Measurements from ENCODE around the gene KDM4B.

KDM4B gene

GRCh38 chr19:5172859-5173630 is 204.1 kb downstream of the KDM4B start:
- Mint-ChIP-seq H3K9me3 (peaks cover 6 to 9% of the 10 kb centered on the region in 2 donors), H3K27me3 (peaks cover 4 to 8% of the 10 kb centered on the region in 2 donors), H3K36me3 (peaks cover 0 to 9% of the 10 kb centered on the region in 2 donors), H3K27ac (peak overlapping the region; percentile 22), H3K4me1 (peaks cover 0 to 2% of the 10 kb centered on the region in 2 donors), H3K4me3 (no peak overlapping the region)
- DNase-seq, result no peak
- ATAC-seq (replicated peaks), result peak in 1 of 2 donors; percentile 36

DNA sequence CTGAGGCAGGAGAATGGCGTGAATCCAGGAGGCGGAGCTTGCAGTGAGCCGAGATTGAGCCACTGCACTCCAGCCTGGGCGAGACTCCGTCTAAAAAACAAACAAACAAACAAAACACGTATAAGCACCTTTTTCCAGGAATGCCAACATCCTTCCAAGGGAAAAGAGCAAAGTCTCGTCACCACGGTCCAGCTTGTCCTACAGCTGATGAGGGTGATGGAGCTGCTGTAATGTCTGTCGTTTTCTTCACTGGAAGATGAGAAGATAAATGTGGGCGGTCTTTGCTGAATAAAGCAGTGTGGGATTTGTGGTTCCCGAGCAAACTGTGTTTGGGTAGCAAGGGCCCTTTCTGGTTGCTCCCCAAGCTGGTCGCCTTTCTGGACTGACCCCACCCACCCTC is 205.1 kb downstream of the KDM4B start:
- peaks cover 6 to 9% of the 10 kb centered on the region in 2 donors for H3K9me3 Mint-ChIP-seq

GRCh38 chr19:5177745-5178450 is 209.0 kb downstream of the KDM4B start:
- ATAC-seq (replicated peaks), result no peak
- no peak overlapping the region for H3K27ac Mint-ChIP-seq

More for the DNA sequence above, 205.1 kb downstream of the KDM4B start:
- Mint-ChIP-seq H3K27me3 (peaks cover 4 to 8% of the 10 kb centered on the region in 2 donors), H3K36me3 (peaks cover 0 to 9% of the 10 kb centered on the region in 2 donors), H3K4me3 (no peak overlapping the region), H3K4me1 (peaks cover 0 to 2% of the 10 kb centered on the region in 2 donors), H3K27ac (no peak overlapping the region)
- DNase-seq (no peak), ATAC-seq (replicated peaks) (no peak)

GRCh38 chr19:5178841-5179240 is 209.9 kb downstream of the KDM4B start:
- H3K27ac Mint-ChIP-seq, result no peak overlapping the region
- H3K9me3 Mint-ChIP-seq, result no peaks in the 10 kb centered on the region
- no peak overlapping the region for H3K4me3 Mint-ChIP-seq
- DNase-seq (no peak), ATAC-seq (replicated peaks) (no peak)
- no peaks in the 10 kb centered on the region for H3K27me3 Mint-ChIP-seq
- no peaks in the 10 kb centered on the region for H3K36me3 Mint-ChIP-seq
- no peaks in the 10 kb centered on the region for H3K4me1 Mint-ChIP-seq

More at GRCh38 chr19:5177745-5178450, 209.0 kb downstream of the KDM4B start:
- H3K4me3 Mint-ChIP-seq, result no peak overlapping the region
- H3K27me3 Mint-ChIP-seq, result no peaks in the 10 kb centered on the region
- H3K36me3 Mint-ChIP-seq, result no peaks in the 10 kb centered on the region
- DNase-seq, result no peak
- no peaks in the 10 kb centered on the region for H3K4me1 Mint-ChIP-seq
- no peaks in the 10 kb centered on the region for H3K9me3 Mint-ChIP-seq

DNA sequence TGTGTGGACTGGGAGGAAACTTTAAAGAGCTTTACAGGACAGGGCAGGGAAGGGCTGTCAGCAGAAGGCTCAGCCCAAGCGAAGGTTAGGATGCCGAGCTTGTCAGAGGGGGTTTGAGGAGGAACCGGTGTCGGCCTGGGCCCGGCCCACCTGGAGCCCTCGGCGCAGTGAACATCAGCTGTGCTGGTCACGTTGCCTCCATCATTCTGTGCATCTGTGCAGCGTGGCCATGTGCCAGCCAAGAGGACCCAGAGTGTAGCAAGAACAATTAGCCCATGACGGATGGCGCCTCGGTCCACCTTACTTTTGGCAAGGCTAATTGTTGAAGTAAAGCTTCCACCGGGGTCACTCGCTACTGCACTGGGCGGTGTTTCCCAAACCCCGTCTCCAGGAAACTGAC is 210.3 kb downstream of the KDM4B start:
- ATAC-seq (replicated peaks) (no peak), DNase-seq (no peak)
- no peaks in the 10 kb centered on the region for H3K27me3 Mint-ChIP-seq
- H3K4me1 Mint-ChIP-seq, result no peaks in the 10 kb centered on the region
- H3K4me3 Mint-ChIP-seq, result no peak overlapping the region
- H3K27ac Mint-ChIP-seq, result no peak overlapping the region
- H3K9me3 Mint-ChIP-seq, result no peaks in the 10 kb centered on the region
- H3K36me3 Mint-ChIP-seq, result no peaks in the 10 kb centered on the region

GRCh38 chr19:5181329-5181728 is 212.4 kb downstream of the KDM4B start:
- Mint-ChIP-seq H3K9me3 (no peaks in the 10 kb centered on the region), H3K27ac (no peak overlapping the region), H3K4me1 (no peaks in the 10 kb centered on the region), H3K36me3 (no peaks in the 10 kb centered on the region), H3K4me3 (no peak overlapping the region), H3K27me3 (peaks cover 0 to under 1% of the 10 kb centered on the region in 2 donors)
- DNase-seq (no peak), ATAC-seq (replicated peaks) (no peak)

DNA sequence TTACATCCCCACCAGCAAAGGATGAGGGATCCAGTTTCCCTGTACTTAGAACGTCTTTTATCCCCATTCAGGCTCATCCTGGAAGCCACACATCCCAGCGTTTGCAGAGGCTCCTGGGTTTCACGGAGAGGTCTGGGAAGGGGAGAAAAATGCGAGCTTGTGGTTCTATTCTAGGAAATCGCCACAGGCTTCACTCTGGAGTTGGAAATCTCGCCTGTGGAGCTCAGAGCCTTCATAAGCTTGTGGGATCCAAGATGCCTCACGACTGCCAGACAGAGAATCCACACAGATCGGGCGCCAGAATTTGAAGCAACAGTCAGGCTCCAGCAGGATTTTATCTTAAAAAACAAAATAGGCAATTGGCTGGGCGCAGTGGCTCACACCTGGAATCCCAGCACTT is 213.8 kb downstream of the KDM4B start:
- H3K27me3 Mint-ChIP-seq, result peaks cover 0 to 7% of the 10 kb centered on the region in 2 donors

DNA sequence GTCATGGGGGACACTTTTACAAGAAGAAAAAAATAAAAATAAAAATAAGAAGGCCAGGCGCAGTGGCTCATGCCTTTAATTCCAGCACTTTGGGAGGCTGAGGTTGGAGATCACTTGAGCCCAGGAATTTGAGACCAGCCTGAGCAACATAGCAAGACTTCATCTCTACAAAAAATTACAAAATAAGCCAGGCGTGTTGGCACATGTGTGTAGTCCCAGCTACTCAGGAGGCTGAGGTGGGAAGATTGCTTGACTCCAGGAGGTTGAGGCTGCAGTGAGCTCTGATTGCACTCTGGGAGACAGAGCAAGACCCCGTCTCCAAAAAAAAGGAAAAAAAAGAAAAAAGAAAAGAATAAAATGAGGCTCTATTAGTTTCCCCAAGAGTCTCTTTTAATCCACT is 214.7 kb downstream of the KDM4B start:
- Mint-ChIP-seq H3K36me3 (no peaks in the 10 kb centered on the region), H3K27me3 (peaks cover 4 to 11% of the 10 kb centered on the region in 2 donors), H3K9me3 (no peaks in the 10 kb centered on the region), H3K27ac (no peak overlapping the region), H3K4me1 (peaks cover 0 to 2% of the 10 kb centered on the region in 2 donors), H3K4me3 (no peak overlapping the region)
- DNase-seq (no peak), ATAC-seq (replicated peaks) (no peak)

More for the DNA sequence above, 213.8 kb downstream of the KDM4B start:
- H3K27ac Mint-ChIP-seq, result no peak overlapping the region
- no peaks in the 10 kb centered on the region for H3K36me3 Mint-ChIP-seq
- DNase-seq (no peak), ATAC-seq (replicated peaks) (no peak)
- no peaks in the 10 kb centered on the region for H3K4me1 Mint-ChIP-seq
- H3K4me3 Mint-ChIP-seq, result no peak overlapping the region
- no peaks in the 10 kb centered on the region for H3K9me3 Mint-ChIP-seq

- H3K27me3 Mint-ChIP-seq, result peaks cover 13% of the 10 kb centered on the region in 2 donors
- H3K4me3 Mint-ChIP-seq, result no peak overlapping the region
- H3K9me3 Mint-ChIP-seq, result no peaks in the 10 kb centered on the region
- peaks cover 0 to 4% of the 10 kb centered on the region in 2 donors for H3K4me1 Mint-ChIP-seq
- H3K36me3 Mint-ChIP-seq, result no peaks in the 10 kb centered on the region
- no peak for DNase-seq
- no peak for ATAC-seq (replicated peaks)
- H3K27ac Mint-ChIP-seq, result no peak overlapping the region
Observed at GRCh38 chr19:5184930-5185329, 216.0 kb downstream of the KDM4B start.

GRCh38 chr19:5186293-5187050 is 217.6 kb downstream of the KDM4B start:
- peak overlapping the region; percentile 53 for H3K27ac Mint-ChIP-seq
- peaks cover 13 to 17% of the 10 kb centered on the region in 2 donors for H3K27me3 Mint-ChIP-seq
- no peak for ATAC-seq (replicated peaks)
- H3K4me1 Mint-ChIP-seq, result peaks cover 0 to 4% of the 10 kb centered on the region in 2 donors
- no peak overlapping the region for H3K4me3 Mint-ChIP-seq
- peaks cover 0 to 3% of the 10 kb centered on the region in 2 donors for H3K36me3 Mint-ChIP-seq
- DNase-seq, result no peak
- no peaks in the 10 kb centered on the region for H3K9me3 Mint-ChIP-seq

GRCh38 chr19:5188548-5189317 is 219.8 kb downstream of the KDM4B start:
- ATAC-seq (replicated peaks), result no peak
- H3K27ac Mint-ChIP-seq, result peak overlapping the region; percentile 44

GRCh38 chr19:5189318-5189607 is 220.3 kb downstream of the KDM4B start:
- ATAC-seq (replicated peaks), result no peak
- H3K4me1 Mint-ChIP-seq, result peaks cover 0 to 4% of the 10 kb centered on the region in 2 donors
- H3K27me3 Mint-ChIP-seq, result peaks cover 13 to 17% of the 10 kb centered on the region in 2 donors
- no peak overlapping the region for H3K27ac Mint-ChIP-seq
- H3K4me3 Mint-ChIP-seq, result no peak overlapping the region
- peaks cover 0 to 3% of the 10 kb centered on the region in 2 donors for H3K36me3 Mint-ChIP-seq
- DNase-seq, result no peak
- H3K9me3 Mint-ChIP-seq, result no peaks in the 10 kb centered on the region

More at GRCh38 chr19:5188548-5189317, 219.8 kb downstream of the KDM4B start:
- H3K36me3 Mint-ChIP-seq, result peaks cover 0 to 3% of the 10 kb centered on the region in 2 donors
- peaks cover 0 to 4% of the 10 kb centered on the region in 2 donors for H3K4me1 Mint-ChIP-seq
- no peak overlapping the region for H3K4me3 Mint-ChIP-seq
- H3K27me3 Mint-ChIP-seq, result peaks cover 13 to 17% of the 10 kb centered on the region in 2 donors
- no peaks in the 10 kb centered on the region for H3K9me3 Mint-ChIP-seq
- DNase-seq, result no peak

DNA sequence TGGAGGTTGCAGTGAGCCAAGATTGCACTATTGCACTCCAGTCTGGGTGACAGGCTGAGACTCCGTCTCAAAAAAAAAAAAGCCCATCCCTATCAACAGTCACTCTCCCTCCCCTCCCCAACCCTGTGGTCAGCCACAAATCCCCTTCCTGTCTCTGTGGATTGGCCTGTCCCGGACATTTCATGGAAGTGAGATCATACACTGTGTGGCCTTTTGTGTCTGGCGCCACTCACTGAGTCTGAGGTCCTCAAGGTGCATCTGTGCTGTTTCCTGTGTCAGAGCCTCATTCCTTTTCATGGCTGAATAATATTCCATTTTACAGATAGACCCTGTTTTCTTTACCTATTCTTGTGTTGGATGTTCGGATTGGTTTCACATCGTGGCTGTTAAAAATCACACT is 222.2 kb downstream of the KDM4B start:
- DNase-seq (no peak), ATAC-seq (replicated peaks) (no peak)
- H3K36me3 Mint-ChIP-seq, result peaks cover 0 to 3% of the 10 kb centered on the region in 2 donors
- no peak overlapping the region for H3K4me3 Mint-ChIP-seq
- H3K27me3 Mint-ChIP-seq, result peaks cover 17 to 21% of the 10 kb centered on the region in 2 donors
- H3K27ac Mint-ChIP-seq, result no peak overlapping the region
- H3K9me3 Mint-ChIP-seq, result no peaks in the 10 kb centered on the region
- H3K4me1 Mint-ChIP-seq, result peaks cover 0 to 4% of the 10 kb centered on the region in 2 donors

- Mint-ChIP-seq H3K4me1 (peaks cover 0 to 4% of the 10 kb centered on the region in 2 donors), H3K27ac (no peak overlapping the region), H3K36me3 (peaks cover 0 to 3% of the 10 kb centered on the region in 2 donors), H3K27me3 (peaks cover 15 to 17% of the 10 kb centered on the region in 2 donors), H3K4me3 (no peak overlapping the region), H3K9me3 (no peaks in the 10 kb centered on the region)
- ATAC-seq (replicated peaks) (no peak), DNase-seq (no peak)
Observed at GRCh38 chr19:5192568-5192967, 223.7 kb downstream of the KDM4B start.

All from stimulated activated naive B cell treated with anti-CD40 and anti-IgM and Interleukin-4, amounts not matched to agents 10 μg/mL and 1 μg/mL and 100 μg/mL, for 72 hours (primary cell).